Endothelial cell of umbilical vein (primary cell): Measurements from ENCODE around the gene PANK3. TPM values are rescaled to one million over a fixed set of nuclear protein-coding genes. Genes with fewer than 3 reads are reported as not detected.

ENCODE experiments used
- BruUV-seq: library from RNA; stranded (reverse); fragments of 400-500 nt; replicated peaks from 2 replicates; lab custom pipeline; 2021; lab: Mats Ljungman, UMichigan
- CTCF ChIA-PET: fragments of 300-600, 350-600 bp; sonication (Branson Sonifier 250); formaldehyde crosslinking; loops from one replicate; lab custom pipeline; 2021; ENCODE audit warnings: antibody characterized with exemption, inconsistent platforms; lab: Charles Lee
- POLR2A ChIA-PET: fragments of 300-600, 350-600 bp; sonication (Branson Sonifier 250); formaldehyde crosslinking; loops from one replicate; lab custom pipeline; 2021; ENCODE audit warnings: antibody characterized with exemption, inconsistent platforms; lab: Charles Lee
- DNase-seq: peaks from one replicate; pipeline ENCODE4 v3.0.0-alpha.2; 2011; ENCODE audit warnings: low read depth, low spot score
- FAIRE-seq: peaks from 2 replicates; lab custom pipeline; 2011; peaks lifted over from hg19 to GRCh38; lab: Jason Lieb, UNC
- H2AFZ ChIP-seq: 2 replicates; pipeline ENCODE4 v1.6.0; 2012; ENCODE audit warnings: low read depth, low read length, control low read depth, inconsistent platforms
- H3K27ac ChIP-seq: 2 replicates; pipeline ENCODE4 v1.5.1; 2011; ENCODE audit warnings: low read depth, mild to moderate bottlenecking, control low read depth, low read length, moderate library complexity; ENCODE audit not compliant: insufficient read depth
- H3K27me3 ChIP-seq, 2 experiments: 2 replicates each; pipeline versions ENCODE4 v1.6.0 to v1.6.1; 2011; ENCODE audit warnings: low read length in 2 of 2, mixed read lengths in 1 of 2; ENCODE audit not compliant: control insufficient read depth in 2 of 2, insufficient read depth in 2 of 2
- H3K36me3 ChIP-seq, 2 experiments: 2 replicates in 1 of 2; 3 replicates in 1 of 2; pipeline ENCODE4 v1.5.1; 2011; ENCODE audit warnings: low read length in 2 of 2, mild to moderate bottlenecking in 1 of 2, moderate library complexity in 1 of 2; ENCODE audit not compliant: control insufficient read depth in 2 of 2, insufficient read depth in 2 of 2; ENCODE audit errors: extremely low read depth in 1 of 2
- H3K4me1 ChIP-seq: 3 replicates; pipeline ENCODE4 v1.5.1; 2011; ENCODE audit warnings: mild to moderate bottlenecking, low read length; ENCODE audit not compliant: control insufficient read depth, insufficient read depth; ENCODE audit errors: extremely low read depth
- H3K4me2 ChIP-seq: 2 replicates; pipeline ENCODE4 v1.6.1; 2011; ENCODE audit warnings: low read length, control low read depth, mixed read lengths; ENCODE audit not compliant: insufficient read depth
- H3K4me3 ChIP-seq, 3 experiments: fragments of 200-600 bp in 1 of 3; sonication (generic), shearing (Covaris generic) in 1 of 3; replicated peaks in 1 of 3; 2 replicates each; pipeline ENCODE4 v1.5.1; 2011 to 2016; ENCODE audit warnings: control low read depth in 3 of 3, low read length in 3 of 3, mild to moderate bottlenecking in 2 of 3, inconsistent platforms in 1 of 3, low read depth in 1 of 3, moderate library complexity in 1 of 3; ENCODE audit not compliant: insufficient read depth in 1 of 3
- H3K79me2 ChIP-seq: 2 replicates; pipeline ENCODE4 v1.6.0; 2012; ENCODE audit warnings: low read length, inconsistent platforms; ENCODE audit not compliant: control insufficient read depth, insufficient read depth
- H3K9ac ChIP-seq: replicated peaks from 2 replicates; pipeline ENCODE3; 2011; ENCODE audit warnings: low read length, control low read depth; ENCODE audit not compliant: insufficient read depth; ENCODE audit errors: extremely low read depth
- H3K9me1 ChIP-seq: replicated peaks from 3 replicates; pipeline ENCODE4 v1.6.0; 2011; ENCODE audit warnings: mild to moderate bottlenecking, low read length; ENCODE audit not compliant: control insufficient read depth, insufficient read depth; ENCODE audit errors: extremely low read depth
- H3K9me3 ChIP-seq: replicated peaks from 2 replicates; pipeline ENCODE4 v1.5.1; 2012; ENCODE audit warnings: low read length, inconsistent platforms; ENCODE audit not compliant: control insufficient read depth, insufficient read depth
- H4K20me1 ChIP-seq: replicated peaks from 2 replicates; pipeline ENCODE3; 2011; ENCODE audit warnings: mild to moderate bottlenecking, low read length; ENCODE audit not compliant: control insufficient read depth, insufficient read depth; ENCODE audit errors: extremely low read depth
- CTCF ChIP-seq, 2 donors: IDR thresholded peaks; 1 replicate in 1 of 2; 2 replicates in 1 of 2; pipeline ENCODE4 v1.5.1; 2011; ENCODE audit warnings: low read length in 2 of 2, mild to moderate bottlenecking in 2 of 2, moderate library complexity in 2 of 2, control low read depth in 1 of 2, inconsistent platforms in 1 of 2, low read depth in 1 of 2; ENCODE audit not compliant: insufficient read depth in 1 of 2; ENCODE audit errors: extremely low read depth in 1 of 2
- EZH2 ChIP-seq: IDR thresholded peaks from 2 replicates; pipeline ENCODE4 v1.6.1; 2012; ENCODE audit warnings: borderline replicate concordance, low read depth, mild to moderate bottlenecking, moderate library complexity, low read length, inconsistent platforms; ENCODE audit not compliant: severe bottlenecking
- FOS ChIP-seq: IDR thresholded peaks from 2 replicates; pipeline ENCODE4 v1.6.1; 2011; ENCODE audit warnings: mild to moderate bottlenecking, low read length, moderate library complexity, borderline replicate concordance; ENCODE audit not compliant: insufficient read depth
- GATA2 ChIP-seq: IDR thresholded peaks from 2 replicates; pipeline ENCODE4 v1.7.0; 2011; ENCODE audit warnings: low read depth, mild to moderate bottlenecking, moderate library complexity, mixed read lengths, low read length; ENCODE audit not compliant: insufficient read length, insufficient read depth
- JUN ChIP-seq: IDR thresholded peaks from 2 replicates; pipeline ENCODE4 v1.6.1; 2011; ENCODE audit warnings: borderline replicate concordance, low read depth; ENCODE audit not compliant: insufficient read length, insufficient read depth
- MAX ChIP-seq: IDR thresholded peaks from 2 replicates; pipeline ENCODE4 v1.6.1; 2011; ENCODE audit not compliant: insufficient read depth, insufficient read length
- MYC ChIP-seq: IDR thresholded peaks from one replicate; pipeline ENCODE4 v1.6.1; 2011; ENCODE audit warnings: mild to moderate bottlenecking, low read depth, low read length
- POLR2A ChIP-seq: IDR thresholded peaks from 2 replicates; pipeline ENCODE4 v1.6.1; 2012; ENCODE audit warnings: low read depth, mild to moderate bottlenecking, control low read depth, low read length
- POLR2AphosphoS5 ChIP-seq: IDR thresholded peaks from 2 replicates; pipeline ENCODE4 v1.6.1; 2012; ENCODE audit warnings: low read depth, mild to moderate bottlenecking, control low read depth, low read length, moderate library complexity; ENCODE audit not compliant: insufficient read depth
- dilution Hi-C: fragments of 300-500 bp; cut with MboI; formaldehyde crosslinking; loops from one replicate; pipeline ENCODE4 v1.15.0; 2019; ENCODE audit warnings: low sequenced_read_pairs; ENCODE audit not compliant: extremely low pct_ligation_motif_present
- intact Hi-C: fragments of 100-400 bp; cut with micrococcal nuclease; formaldehyde crosslinking; loops from one replicate; pipeline ENCODE4 v1.10.0; 2022
- polyA plus RNA-seq, 4 experiments: library from polyadenylated mRNA; depleted of rRNA in 3 of 4; stranded (reverse) in 3 of 4; unstranded in 1 of 4; fragments of >200 nt; gene quantifications; 2 replicates each; pipeline versions ENCODE4 v1.2.1 to v1.2.3, GENCODE V29; 2011 to 2012; ENCODE audit warnings: missing spikeins in 1 of 4
- total RNA-seq: library from RNA; stranded (reverse); gene quantifications from 2 replicates; pipeline ENCODE4 v1.2.3, GENCODE V29; 2021

Gene PANK3
- total and polyA plus RNA-seq, 2 donors (not counting 3 experiments of a cell fraction or from before 2014, with no cell fraction given): 8.1 to 78.8 TPM

GRCh38 chr5:168612123-168612522 is 33.0 kb upstream of the PANK3 start:
- no peak overlapping the region for H2AFZ ChIP-seq
- H4K20me1 ChIP-seq: no peaks in the 10 kb centered on the region
- intact Hi-C loops: no loop called here
- dilution Hi-C loops: no loop called here
- TF ChIP-seq MAX: no peak
- TF ChIP-seq POLR2A: no peak
- no peak for TF ChIP-seq JUN
- no peak for TF ChIP-seq FOS
- no peak for TF ChIP-seq POLR2AphosphoS5
- TF ChIP-seq MYC: no peak
- TF ChIP-seq GATA2: no peak
- TF ChIP-seq CTCF (IDR thresholded peaks at IDR 0.05; ENCODE audit: extremely low read depth in 1 of 2, insufficient read depth in 1 of 2, low read depth in 1 of 2, low read length in 2 of 2): no peak
- TF ChIP-seq EZH2: no peak
- no peaks in the 10 kb centered on the region for H3K9me1 ChIP-seq
- DNase-seq (no peak), FAIRE-seq (no peak)
- no peaks in the 10 kb centered on the region for H3K4me1 ChIP-seq
- ChIA-PET POLR2A (no interaction called here), CTCF (no interaction called here)
- H3K36me3 ChIP-seq: no peaks in the 10 kb centered on the region
- H3K27me3 ChIP-seq: no peaks in the 10 kb centered on the region
- H3K79me2 ChIP-seq: no peaks in the 10 kb centered on the region
- no peaks in the 10 kb centered on the region for H3K9me3 ChIP-seq
- H3K4me2 ChIP-seq: no peak overlapping the region
- no peak overlapping the region for H3K27ac ChIP-seq
- H3K9ac ChIP-seq: no peak overlapping the region
- BruUV-seq: no TSS peak
- no peak overlapping the region for H3K4me3 ChIP-seq
